Epidermal melanocyte (primary cell): ENCODE measurements around the gene CYB5R3.
"Not testable (repeated sequence)": the region's sequence is repeated elsewhere in the genome, so short reads cannot be mapped to it uniquely, and the experiment has no call there.

Experiments used
- DNase-seq: peaks from one replicate; pipeline ENCODE4 v3.0.0; 2011; ENCODE audit warnings: low spot score; ENCODE audit not compliant: insufficient read length

CYB5R3 gene

DNA sequence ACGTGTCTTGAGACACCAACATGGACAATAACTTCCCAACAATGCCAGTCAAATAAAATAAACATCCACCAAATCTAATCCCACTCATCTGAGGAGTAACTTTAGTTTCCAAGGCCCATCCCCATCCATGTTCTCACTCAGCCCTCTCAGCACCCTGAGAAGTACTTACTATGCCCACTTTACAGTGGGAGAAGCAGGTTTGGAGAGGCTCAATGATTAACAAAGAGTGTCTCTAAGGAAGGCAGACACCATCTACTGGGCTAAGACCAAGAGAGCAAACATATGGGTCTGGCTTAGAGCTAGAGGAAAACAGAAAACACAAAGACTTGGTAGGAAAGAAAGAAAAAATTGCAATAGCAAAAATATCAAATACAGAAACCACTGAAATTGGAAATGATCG, 45.8 kb downstream of the CYB5R3 start:
- DNase-seq: no peak

DNA sequence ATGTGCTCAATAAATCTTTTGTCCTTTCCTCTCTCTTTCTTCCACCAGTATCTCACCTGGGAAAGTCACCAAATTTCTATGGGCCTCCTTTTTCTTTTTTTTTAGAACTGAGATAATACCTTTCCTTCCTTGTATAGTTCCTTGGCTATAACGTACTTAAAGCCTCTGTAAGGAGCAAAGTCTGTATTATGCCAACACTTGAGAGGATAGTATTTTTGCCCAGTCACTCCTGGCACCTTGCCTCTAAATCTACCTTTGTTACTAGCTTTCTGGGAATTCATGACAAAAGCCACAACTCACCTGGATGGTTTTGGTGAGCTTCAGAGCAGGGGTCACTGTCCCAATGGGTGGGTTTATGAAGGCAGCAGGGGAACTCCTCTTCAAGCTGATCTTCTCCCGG, 46.7 kb downstream of the CYB5R3 start:
- no peak for DNase-seq

DNA sequence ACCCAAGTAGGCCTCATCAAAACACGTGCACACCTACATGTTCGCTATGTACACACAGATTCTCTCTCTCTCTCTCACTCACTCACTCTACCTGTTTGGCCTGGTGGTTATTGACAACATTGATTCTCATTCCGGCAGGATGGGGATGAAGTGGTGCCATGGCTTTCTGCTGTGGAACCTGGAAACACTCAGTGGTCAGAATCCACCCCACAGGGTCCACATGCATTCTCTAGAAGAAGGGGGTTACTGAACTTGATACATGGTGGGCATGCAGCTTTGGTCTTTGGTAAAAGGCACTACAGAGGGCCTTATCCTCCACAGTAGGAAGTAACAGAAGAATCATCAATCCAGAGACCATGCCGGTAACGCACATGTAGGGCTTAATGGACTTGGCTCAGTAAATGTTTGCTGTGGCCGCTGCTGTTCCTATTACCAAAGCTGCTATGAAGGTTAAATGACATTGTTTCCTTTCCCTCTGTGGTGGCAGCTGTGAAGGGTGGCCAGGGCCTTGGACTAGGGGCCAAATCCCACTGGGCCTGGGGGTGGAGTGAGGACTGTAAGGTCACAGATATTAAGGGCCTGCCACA, 47.2 kb downstream of the CYB5R3 start:
- no peak for DNase-seq

DNA sequence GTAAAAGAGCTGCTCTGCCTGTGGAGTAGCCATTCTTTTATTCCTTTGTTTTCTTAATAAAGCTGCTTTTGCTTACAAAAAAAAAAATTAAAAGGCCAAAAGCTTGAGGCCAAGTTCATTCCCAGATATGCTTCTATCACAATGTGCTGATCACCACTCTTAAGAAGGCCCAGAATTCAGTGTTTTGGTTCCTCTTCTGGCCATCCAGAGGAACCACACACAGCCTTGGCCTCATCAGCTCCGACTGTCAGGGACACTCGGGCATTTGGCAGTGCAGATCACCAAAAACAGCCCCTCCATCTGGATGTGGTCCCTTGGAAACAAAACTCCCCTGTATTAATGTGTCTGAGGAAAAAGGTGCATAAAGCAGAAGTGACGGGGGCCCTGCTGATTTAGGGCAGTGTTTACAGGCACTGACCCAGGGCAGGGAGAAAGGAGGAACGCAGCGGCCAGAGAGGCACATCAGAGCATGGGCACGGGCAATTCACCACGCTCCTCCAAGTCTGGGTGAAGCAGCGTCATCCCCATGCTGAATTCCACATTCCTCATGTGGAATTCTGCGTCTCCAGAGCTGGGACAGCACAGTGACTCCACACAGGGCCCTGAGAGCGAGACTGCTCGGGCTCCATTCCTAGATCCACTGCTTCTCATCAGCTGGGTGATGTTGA, 52.2 kb downstream of the CYB5R3 start:
- no peak for DNase-seq

DNA sequence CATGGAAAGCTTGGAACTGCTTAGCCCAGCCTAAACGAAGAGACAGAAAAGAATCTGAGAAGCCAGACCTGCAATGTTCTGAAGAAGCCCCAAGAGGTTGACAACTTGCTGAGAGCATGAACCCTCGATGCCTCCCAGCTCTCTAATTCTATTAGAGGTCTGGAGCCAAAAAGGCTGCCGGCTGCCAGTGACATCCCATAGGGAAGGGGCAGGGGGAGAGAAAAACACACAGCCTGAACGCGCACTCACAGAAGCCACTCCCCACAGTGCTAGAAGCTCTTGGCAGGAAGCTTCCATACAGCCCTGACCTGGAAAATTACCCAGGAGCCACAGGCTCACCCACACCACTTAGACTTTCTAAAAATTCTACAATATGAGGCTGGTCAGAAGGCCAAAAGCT, 52.9 kb downstream of the CYB5R3 start:
- DNase-seq: no peak

DNA sequence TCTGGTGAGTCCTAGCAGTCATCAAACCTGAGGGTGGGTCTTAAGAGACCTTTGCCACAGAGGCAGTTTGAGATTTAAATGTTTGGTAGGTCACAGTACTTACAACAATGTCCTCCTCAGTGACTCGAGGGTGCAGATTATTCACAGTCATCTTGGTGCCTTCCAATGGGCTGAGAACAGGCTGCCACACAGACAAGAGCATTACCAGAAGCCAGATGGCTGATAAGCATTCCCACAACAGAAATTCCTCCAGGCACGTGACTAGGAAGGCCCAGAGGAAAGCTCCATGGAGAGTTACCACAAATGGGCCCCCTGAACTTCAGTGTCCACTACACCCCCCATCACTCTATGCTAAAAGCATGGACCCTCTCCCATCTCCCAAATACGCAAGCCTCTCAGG, 53.8 kb downstream of the CYB5R3 start:
- no peak for DNase-seq

DNA sequence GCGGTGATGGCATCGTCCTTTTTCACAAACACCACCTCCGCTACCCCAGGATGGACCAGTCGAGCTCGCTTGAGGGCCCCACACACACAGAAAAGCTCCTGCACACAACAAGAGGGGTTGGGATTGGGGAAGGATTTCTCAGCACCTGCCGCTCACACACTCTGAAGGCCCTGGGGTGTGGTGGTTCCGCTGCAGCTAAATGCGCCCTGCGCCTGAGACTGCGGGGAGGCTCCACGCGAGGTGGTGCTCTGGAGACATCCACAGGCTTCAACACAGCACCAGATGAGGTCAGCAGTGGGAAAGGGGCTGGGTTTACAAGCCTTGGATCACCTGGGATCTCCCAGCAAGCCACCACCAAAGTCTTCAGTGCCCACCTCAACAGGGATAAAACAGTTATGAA, 57.2 kb downstream of the CYB5R3 start:
- DNase-seq: no peak

DNA sequence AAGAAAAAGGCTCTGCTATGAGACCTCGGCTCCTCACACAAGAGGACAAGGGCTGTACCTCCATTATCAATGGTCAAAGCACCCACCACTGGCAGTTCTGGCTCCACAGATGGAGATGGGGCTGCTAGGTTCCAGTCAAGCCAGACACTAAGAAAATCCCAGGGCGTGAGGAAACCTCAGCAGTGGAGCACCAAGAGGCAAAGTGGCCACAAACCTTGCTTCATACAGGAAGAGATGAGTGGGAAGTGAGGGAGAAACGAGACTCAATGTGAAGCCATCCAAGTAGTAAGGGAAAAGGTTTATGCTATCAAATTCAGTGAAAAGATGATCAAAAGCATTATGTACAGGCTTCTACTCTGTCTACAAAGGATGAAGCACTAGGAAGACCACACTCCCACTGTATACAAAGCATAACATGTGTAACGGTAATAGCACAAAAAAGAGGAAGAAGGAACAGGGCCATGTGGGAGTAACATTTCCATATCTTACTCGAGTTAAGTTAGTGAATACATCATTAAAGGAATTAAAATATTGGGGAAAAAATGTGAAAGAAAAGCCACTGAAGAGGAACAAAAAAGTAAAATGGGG, 61.5 kb downstream of the CYB5R3 start:
- DNase-seq: no peak

DNA sequence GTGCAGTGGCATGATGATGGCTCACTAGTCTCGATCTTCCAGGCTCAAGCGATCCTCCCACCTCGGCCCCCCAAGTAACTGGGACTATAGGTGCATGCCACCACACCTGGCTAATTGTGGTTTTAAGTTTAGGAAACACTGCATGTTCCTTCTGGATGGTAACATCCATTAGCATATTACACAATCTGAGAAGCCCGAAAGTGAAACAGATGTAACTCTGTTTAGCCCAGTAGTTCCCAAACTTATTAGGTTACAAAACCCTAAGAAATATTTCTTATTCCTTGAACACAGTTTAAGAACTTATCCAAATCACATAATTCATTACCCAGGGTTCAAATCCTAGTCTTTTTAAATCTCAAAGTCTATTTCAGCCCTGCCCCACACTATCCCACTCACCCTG, 62.8 kb downstream of the CYB5R3 start:
- DNase-seq: no peak

DNA sequence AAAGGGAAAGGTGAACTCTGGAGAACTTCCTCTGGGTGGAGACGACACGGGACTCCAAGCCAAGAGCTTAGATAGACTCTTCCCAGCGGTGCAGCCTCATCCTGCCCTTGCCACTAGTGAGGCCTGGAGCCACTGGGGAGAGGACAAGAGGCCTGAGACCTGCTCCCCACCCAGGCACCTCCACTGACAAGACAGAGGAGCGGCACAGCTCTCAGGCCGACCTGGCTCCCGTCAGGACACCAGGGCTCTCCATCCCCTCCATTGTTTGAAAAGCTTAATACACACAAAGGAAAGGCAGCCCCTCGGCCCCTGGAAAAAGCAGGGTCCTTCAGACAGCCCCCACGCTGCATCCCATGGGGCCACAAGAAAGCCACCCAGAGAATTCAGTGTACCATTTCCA, 64.1 kb downstream of the CYB5R3 start:
- no peak for DNase-seq

DNA sequence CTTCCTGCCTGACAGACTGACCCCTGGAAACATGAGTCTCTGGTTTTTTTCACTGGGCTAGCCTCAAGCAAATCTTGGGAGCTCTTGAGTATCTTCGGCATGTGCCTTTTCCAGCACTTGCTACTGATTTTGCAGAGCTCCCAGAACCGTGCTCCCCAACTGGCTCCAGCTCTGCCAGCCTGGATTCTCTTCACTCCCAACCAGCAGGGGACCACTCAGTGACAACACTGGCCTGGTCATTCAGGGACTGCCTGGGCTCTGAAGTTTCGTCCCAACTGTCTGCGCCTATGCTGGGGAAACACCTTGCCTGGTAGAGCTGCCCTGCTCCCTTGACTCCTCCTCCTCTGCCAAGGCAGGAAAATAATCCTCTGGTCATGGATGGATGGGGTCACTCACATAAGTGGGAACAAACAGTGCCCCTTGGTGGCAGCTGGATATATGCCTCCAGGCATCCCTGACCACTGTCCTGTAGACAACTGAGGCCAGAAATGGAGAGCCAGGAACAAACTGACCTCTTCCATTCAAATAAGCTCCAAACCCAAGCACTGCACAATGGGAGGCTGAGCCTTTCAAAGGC, 64.7 kb downstream of the CYB5R3 start:
- no peak for DNase-seq

DNA sequence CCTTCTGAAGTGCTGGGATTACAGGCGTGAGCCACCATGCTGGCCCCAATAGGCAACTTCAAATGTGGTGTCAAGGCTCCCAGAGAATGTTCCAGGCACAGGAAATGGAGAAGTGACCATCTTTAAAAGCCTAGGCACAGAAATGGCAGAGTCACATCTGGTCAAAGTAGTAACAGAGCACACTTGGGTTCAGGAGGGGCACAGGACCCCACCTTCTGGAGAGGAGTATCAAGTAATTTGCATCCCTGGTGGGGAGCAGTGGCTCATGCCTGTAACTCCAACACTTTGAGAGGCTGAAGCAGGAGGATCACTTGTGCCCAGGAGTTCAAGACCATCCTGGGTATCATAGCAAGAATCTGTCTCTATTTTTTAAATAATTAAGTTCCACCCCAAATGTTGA, 66.2 kb downstream of the CYB5R3 start:
- DNase-seq: no peak

DNA sequence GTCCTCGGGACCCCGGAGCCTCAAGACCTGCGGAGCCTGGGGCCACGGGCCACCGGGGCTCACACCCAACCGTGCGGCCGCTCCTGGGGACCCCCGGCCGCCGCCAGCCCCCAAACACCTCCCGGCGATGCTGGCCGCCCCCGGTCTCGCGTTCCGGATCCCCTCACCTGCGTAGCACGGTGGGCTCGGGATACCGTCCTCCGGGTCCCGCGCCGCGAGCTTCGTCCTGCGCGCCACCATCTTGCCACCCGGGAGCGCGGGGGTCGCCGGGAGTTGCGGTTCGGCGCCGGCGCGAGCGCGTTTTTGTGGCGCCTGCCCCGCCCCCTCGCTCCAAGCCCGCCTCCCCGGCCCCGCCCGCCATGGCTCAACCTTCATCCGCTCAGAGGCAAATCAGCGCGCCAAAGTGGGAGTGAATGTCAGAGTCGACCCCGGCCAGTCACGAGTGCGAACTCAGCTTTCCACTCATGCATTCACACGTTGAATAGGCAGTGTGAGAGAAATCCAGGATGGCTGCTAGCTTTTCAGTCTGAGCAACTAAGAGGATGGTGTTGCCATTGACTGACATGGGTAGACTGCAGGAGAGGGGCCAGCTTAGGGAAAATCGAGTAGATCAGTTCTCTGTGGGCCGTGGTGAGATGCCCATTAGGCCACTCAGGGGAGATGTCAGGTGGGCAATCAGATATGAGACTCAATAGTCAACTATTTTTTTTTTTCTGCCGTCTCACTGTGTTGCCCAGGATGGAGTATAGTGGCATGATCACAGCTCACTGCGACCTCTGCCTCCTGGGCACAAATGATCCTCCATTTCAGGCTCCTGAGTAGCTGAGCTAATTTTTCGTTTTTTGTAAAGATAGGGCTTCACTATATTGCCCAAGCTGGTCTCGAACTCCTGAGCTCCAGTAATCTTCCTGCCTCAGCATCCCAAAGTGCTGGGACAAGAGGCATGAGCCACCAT, 67.2 kb downstream of the CYB5R3 start:
- DNase-seq: peak; percentile 68

DNA sequence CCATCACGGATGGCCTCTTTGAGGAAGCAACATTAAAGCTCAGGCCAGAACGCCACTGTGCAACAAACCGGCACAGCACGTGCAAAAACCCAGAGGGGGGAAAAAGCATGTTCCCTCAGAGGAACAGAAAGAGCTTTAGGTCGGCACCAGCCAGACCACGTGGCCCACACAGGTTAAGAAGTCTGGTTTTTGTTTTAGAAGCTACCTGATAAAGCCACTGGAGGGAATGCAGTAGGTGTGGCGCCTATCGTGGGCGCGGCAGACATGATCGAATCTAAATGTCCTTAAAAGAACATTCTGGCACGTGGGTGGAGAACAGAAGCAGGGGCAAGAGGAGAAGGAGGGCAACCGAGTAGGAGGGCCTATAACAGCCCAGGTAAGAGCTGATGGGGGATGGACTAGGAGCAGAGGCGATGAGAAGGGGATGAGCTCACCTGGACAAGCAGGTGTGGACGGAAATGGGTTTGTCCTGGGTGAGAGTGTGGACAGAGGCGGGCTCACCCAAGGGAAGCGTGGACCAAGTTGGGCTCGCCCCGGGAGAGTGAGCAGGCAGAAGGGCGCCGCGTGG, 67.9 kb downstream of the CYB5R3 start:
- DNase-seq: not testable (repeated sequence)

DNA sequence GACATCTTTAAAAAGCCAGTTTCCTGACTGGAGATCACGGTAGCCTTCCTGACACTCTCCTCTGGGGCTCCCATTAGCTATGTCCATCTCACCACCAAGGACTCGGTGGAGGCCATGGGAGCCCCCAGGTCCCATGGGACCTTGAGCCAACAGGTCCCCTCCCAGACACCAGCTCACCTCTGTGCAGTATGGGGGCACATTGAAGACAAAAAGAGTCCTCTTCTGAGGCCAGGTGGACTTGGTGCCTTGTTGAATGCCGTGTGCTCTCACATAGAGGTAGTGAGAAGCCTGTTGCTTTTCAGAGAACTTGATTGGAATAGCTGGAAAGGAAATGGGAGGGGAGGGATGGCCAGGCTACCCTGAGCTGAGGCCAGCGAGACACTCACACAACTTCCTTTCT, 69.2 kb downstream of the CYB5R3 start:
- not testable (repeated sequence) for DNase-seq

DNA sequence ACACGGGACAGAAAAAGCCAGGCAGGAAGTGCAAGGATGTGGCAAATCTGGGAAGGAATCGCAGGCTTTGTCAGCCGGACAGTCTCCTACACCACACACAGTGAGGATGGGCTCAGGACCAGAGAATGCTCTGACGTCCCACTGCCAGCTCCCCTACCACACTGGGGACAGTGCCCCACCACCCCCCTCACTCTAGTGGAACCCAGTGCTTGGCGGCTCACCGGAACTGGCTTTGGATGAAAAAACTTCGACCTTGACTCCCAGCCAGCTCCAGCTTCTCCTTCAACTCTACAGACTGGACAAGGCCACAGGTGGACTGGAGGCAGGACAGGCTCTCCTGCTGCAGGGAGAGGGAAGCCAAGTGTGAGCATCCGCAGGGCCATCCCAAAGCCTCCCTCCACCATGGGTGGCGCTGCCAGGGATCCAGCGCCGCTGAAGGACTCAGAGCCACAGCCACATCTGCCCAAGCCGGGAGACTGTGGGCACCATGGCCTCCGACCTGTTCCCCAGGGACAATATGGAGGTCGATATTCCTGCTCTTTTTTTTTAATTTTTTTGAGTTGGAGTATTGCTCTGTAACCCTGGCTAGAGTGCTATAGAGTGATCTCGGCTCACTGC, 71.5 kb downstream of the CYB5R3 start:
- DNase-seq: no peak

DNA sequence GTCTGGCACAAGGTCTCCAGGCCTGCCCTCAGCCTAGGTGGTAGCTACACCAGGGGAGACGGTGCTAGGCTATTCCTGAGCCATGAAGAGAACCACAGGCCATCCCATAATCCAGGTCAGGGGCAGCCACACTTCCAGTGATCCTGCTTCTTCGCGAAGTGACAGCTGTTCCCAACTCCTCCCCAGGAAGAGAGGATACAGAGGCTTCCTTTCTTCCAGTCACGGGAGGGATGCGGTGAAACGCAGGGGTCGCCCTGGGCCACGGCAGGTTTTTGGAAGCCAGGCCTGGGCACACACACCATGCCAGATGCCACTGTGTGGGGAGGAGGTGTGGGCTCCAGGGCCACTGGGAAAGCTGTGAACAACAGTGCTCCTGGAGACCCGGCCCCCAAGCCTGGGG, 72.1 kb downstream of the CYB5R3 start:
- DNase-seq: not testable (repeated sequence)

DNA sequence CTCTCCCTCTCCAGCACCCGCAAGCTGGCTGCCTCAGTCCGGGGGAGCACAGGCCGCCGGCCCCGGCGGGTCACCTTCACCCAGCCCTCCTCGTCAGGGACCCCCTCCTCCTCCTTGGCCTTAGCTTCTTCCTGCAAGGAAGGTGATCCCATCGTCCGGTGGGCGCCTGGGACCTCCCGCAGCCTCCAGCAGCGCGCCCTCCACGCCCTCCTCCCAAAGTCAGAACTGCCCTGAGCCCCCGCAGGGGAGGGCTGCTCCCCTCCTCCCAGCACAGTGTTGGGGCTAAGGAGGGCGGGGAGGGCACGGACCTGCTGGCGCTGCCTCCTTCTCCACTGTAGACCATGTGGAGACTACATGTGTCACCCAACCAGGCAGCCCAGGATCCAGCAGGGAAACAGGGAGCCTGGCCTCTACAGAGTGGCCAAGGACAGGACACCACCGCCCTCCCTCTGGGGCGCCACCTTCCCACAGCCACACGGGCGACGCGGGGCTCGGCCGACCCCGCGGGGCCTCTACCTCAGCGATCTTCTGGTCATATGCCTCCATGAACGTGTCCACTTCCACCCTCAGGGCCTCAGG, 73.1 kb downstream of the CYB5R3 start:
- DNase-seq: not testable (repeated sequence)

DNA sequence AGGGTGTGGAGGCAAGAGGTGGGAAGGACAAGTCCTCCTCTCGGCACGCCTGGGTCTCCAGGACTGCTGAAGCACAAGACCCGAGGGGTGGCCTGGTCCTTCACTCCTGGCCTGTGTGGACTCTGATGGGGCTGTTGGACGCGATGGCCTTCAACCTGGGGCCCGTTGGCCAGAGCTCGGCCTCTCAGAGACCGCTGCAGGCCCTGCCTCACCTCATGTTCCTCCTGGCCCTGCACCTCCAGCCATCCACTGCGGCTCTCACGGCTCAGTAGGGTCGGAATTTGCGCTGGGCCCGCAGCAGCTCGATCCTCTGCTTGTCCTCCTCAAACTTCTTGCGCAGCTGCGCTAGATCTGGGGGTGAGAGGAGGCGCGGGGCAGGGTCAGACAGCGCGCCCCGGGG, 74.7 kb downstream of the CYB5R3 start:
- not testable (repeated sequence) for DNase-seq

DNA sequence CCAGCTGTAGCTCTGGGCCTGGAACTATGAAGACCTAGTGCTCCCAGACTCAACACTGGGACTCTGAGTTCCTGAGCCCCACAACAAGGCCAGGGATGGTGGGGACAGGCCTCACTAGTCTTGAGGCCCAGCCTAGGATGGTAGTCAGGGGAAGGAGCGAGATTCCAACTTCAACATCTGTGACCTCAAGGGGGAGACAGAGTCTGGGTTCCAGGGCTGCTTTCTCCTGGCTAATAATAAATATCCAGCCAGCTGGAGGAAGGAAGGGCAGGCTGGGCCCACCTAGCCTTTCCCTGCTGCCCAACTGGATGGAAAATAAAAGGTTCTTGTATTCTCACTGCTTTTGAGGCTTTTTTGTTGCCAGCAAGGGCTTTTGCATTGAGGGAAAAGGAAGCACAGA, 75.1 kb downstream of the CYB5R3 start:
- not testable (repeated sequence) for DNase-seq
